Measurements from ENCODE around the gene SLC35G6. TPM values are rescaled to one million over a fixed set of nuclear protein-coding genes. Genes with fewer than 3 reads are reported as not detected.

SLC35G6 gene
- total and polyA plus RNA-seq, 2 of the 13 experiments (the other 11 are each of a cell fraction or from before 2014, with no cell fraction given) = 0.07 TPM; not detected in 1

- TF ChIP-seq ZNF253 (CRISPR knock-in tag; IDR thresholded peaks at IDR 0.05; ENCODE audit: borderline replicate concordance) (no peak), ZNF121 (CRISPR knock-in tag; IDR thresholded peaks at IDR 0.05) (no peak), CREB1 (IDR thresholded peaks at IDR 0.05) (no peak), CREB1 (CRISPR knock-in tag; IDR thresholded peaks at IDR 0.05) (no peak), REPIN1 (CRISPR knock-in tag; IDR thresholded peaks at IDR 0.05; ENCODE audit: borderline replicate concordance, low read depth) (no peak), CENPT (CRISPR knock-in tag; IDR thresholded peaks at IDR 0.05; ENCODE audit: low read depth) (no peak), CBX5 (CRISPR knock-in tag; IDR thresholded peaks at IDR 0.05; ENCODE audit: borderline replicate concordance) (no peak), RBAK (CRISPR knock-in tag; IDR thresholded peaks at IDR 0.05) (no peak), ZNF337 (CRISPR knock-in tag; IDR thresholded peaks at IDR 0.05; ENCODE audit: borderline replicate concordance, low read depth) (no peak), KDM5B (CRISPR knock-in tag; IDR thresholded peaks at IDR 0.05; ENCODE audit: borderline replicate concordance) (no peak), MLLT10 (CRISPR knock-in tag; IDR thresholded peaks at IDR 0.05) (no peak), BCL3 (CRISPR knock-in tag; IDR thresholded peaks at IDR 0.05) (no peak), ZNF280B (CRISPR knock-in tag; IDR thresholded peaks at IDR 0.05; ENCODE audit: borderline replicate concordance) (no peak), ARNT (IDR thresholded peaks at IDR 0.05) (no peak), ZNF432 (CRISPR knock-in tag; IDR thresholded peaks at IDR 0.05; ENCODE audit: borderline replicate concordance) (no peak), GATAD1 (CRISPR knock-in tag; IDR thresholded peaks at IDR 0.05) (no peak; the same call in 1 of the 2 replicates), ZMYM4 (CRISPR knock-in tag; IDR thresholded peaks at IDR 0.05) (no peak), MEF2D (CRISPR knock-in tag; IDR thresholded peaks at IDR 0.05) (no peak), REXO4 (CRISPR knock-in tag; IDR thresholded peaks at IDR 0.05; ENCODE audit: borderline replicate concordance) (no peak), DNMT1 (CRISPR knock-in tag; IDR thresholded peaks at IDR 0.05) (no peak)
- TF ChIP-seq, protein P1, sequence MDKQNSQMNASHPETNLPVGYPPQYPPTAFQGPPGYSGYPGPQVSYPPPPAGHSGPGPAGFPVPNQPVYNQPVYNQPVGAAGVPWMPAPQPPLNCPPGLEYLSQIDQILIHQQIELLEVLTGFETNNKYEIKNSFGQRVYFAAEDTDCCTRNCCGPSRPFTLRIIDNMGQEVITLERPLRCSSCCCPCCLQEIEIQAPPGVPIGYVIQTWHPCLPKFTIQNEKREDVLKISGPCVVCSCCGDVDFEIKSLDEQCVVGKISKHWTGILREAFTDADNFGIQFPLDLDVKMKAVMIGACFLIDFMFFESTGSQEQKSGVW (CRISPR knock-in tag; IDR thresholded peaks at IDR 0.05; ENCODE audit: borderline replicate concordance) = no peak
- TF ChIP-seq, protein P2, sequence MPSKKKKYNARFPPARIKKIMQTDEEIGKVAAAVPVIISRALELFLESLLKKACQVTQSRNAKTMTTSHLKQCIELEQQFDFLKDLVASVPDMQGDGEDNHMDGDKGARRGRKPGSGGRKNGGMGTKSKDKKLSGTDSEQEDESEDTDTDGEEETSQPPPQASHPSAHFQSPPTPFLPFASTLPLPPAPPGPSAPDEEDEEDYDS (CRISPR knock-in tag; IDR thresholded peaks at IDR 0.05) = no peak; the same call in none of the 2 replicates
- TF ChIP-seq, protein P3, sequence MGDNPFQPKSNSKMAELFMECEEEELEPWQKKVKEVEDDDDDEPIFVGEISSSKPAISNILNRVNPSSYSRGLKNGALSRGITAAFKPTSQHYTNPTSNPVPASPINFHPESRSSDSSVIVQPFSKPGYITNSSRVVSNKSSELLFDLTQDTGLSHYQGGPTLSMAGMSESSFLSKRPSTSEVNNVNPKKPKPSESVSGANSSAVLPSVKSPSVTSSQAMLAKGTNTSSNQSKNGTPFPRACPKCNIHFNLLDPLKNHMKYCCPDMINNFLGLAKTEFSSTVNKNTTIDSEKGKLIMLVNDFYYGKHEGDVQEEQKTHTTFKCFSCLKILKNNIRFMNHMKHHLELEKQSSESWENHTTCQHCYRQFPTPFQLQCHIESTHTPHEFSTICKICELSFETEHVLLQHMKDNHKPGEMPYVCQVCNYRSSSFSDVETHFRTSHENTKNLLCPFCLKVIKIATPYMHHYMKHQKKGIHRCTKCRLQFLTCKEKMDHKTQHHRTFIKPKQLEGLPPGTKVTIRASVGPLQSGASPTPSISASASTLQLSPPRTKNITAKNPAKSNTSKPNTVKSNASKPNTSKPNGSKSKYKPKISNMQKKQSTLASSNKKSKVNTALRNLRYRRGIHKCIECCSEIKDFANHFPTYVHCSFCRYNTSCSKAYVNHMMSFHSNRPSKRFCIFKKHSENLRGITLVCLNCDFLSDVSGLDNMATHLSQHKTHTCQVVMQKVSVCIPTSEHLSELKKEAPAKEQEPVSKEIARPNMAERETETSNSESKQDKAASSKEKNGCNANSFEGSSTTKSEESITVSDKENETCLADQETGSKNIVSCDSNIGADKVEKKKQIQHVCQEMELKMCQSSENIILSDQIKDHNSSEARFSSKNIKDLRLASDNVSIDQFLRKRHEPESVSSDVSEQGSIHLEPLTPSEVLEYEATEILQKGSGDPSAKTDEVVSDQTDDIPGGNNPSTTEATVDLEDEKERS (CRISPR knock-in tag; IDR thresholded peaks at IDR 0.05) = no peak
These were observed 3.6 kb upstream of the SLC35G6 start (continued) for GRCh38 chr17:7477392-7478275.

All from HepG2 (cell line).